HG03342 (cell line): ENCODE measurements around the gene BDH1.
"Not testable (repeated sequence)": the region's sequence is repeated elsewhere in the genome, so short reads cannot be mapped to it uniquely, and the experiment has no call there.

Experiments used
- ATAC-seq: cut with Tn5 transposase; IDR thresholded peaks from one replicate; pipeline ENCODE4 v1.9.1; 2021; ENCODE audit warnings: mild to moderate bottlenecking, moderate library complexity; ENCODE audit not compliant: unreplicated experiment

The BDH1 gene, protein sequence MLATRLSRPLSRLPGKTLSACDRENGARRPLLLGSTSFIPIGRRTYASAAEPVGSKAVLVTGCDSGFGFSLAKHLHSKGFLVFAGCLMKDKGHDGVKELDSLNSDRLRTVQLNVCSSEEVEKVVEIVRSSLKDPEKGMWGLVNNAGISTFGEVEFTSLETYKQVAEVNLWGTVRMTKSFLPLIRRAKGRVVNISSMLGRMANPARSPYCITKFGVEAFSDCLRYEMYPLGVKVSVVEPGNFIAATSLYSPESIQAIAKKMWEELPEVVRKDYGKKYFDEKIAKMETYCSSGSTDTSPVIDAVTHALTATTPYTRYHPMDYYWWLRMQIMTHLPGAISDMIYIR

DNA sequence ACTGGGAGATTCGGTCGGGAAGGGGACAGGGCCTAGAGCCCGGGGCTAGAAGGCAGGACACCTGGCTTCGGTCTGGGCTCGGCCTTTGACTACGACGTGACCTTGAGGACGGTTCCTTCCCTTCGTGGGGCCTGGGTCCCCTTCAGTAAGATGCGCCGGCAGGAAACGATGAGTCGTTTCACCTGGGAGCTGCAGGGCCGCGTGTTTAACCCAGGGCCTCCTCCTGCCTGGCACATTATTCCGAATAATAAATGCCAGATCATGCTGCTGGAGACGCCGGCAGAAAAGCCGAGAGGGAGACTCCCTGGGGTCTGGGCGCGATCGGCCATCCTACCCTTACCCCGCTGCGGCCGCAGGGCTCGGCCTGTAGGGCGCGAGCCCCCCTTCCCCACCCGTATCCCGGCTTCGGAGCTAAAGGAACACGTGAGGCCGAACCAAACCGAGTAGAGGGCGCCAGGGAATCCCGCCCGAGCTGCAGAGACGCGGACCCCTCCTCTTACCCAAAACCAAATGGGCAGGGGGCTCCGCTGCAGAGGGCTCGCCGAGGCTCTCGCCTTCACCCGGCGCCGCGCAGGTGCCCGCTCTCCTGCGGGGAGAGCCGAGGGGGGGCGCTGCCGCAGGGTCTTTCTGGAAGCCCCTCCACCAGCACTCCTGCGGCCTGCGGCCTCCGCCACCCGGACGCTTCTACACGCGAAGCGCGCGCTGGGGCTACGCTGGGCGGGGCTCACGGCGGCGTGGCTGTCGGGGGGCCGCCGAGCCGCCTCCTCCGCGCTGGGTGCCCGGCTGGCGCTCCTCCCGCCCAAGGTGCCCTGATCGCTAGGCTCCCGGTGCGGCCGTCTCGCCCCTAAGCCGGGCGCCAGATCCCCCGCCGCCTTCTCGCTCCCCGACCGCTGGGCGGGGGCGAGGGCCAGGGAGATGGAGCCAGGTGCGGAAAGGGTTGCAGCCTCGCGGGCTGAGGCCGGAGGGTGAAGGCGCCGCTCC is at the start of gene BDH1:
BDH1 (minus strand) TSS at position 688 of the 981 bp plus-strand sequence. CDS start 9,525 bp downstream, outside the sequence.
- peak; percentile 30 for ATAC-seq

DNA sequence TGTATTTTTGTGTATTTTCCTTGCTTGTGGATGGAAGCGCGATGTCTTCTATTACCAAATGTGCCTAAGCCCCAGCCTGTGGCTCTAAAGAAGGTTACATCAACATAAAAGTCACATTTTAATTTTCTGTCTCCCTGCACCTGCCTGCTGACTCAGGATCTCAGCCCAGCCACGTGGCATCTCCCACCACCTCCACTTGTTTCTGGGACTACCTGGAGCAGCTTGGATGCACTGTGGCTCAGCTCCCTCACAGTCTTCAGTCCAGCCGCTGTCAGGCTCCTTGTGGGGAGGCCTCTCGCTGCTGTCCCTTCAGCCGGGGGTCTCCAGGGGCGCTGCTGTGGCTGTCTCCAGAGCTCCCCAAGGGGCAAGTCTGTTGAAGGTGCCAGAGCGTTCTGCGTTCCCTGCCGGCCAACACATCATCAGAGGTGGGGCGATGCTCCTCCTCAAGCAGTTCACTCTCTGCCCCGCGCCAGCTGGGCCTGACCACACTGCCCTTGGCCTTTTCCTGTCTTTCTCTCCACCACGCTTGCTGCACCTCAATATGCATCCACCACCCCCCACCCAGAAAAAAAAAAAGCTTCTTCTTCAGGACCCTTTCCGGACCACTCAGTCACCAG is 47.7 kb upstream of the BDH1 start:
- ATAC-seq = no peak

DNA sequence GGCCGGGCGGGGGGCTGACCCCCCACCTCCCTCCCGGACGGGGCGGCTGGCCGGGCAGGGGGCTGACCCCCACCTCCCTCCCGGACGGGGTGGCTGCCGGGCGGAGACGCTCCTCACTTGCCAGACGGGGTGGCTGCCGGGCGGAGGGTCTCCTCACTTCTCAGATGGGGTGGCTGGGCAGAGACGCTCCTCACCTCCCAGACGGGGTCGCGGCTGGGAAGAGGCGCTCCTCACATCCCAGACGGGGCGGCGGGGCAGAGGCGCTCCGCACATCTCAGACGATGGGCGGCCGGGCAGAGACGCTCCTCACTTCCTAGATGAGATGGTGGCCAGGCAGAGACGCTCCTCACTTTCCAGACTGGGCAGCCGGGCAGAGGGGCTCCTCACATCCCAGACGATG is 46.6 kb upstream of the BDH1 start:
- not testable (repeated sequence) for ATAC-seq

DNA sequence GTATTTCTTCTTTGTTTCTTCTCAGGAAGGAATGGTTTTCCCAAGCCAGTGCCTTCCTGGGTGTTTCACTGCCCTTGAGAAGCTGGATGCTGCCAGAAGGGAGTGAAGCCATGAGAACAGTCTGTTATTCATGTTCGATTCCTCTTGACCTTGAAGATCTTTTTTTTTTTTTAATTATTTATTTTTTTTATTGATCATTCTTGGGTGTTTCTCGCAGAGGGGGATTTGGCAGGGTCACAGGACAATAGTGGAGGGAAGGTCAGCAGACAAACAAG is 45.7 kb upstream of the BDH1 start:
- not testable (repeated sequence) for ATAC-seq

DNA sequence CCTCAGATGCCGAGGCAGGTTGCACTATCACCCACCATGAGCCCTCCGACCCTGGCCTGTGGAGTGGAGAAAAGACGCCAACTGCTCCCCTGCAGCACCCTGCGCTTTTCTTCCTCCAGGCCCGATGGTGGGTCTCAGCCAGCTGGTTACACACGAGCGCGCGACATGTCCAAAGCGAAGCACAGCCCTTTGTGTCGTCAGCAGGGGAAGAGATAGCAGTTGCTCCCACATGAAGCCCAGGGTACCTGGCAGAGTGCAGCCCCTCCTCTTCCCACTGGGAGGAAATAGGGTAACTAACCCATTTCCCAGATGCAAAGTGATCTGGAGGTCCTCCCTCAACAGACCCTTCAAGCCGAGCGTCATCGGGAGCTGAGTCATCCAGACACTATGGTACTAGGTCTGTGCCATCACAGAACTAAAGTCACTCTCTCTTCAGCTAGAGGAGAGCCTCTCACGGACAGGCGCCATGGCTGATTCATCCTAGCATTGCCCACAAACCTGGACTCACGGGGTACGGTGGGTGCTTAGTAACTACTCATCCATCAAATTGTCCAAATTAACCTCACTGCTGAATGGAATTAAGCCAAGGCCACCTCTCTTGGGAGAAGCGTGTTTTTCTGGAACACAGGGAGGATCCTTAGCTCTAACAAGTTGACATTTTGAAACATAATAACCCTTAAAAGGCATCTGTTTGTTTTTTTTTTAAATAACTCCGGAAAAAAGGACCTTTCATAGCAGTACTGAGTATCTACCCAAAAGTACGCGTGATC is 45.2 kb upstream of the BDH1 start:
- no peak for ATAC-seq

DNA sequence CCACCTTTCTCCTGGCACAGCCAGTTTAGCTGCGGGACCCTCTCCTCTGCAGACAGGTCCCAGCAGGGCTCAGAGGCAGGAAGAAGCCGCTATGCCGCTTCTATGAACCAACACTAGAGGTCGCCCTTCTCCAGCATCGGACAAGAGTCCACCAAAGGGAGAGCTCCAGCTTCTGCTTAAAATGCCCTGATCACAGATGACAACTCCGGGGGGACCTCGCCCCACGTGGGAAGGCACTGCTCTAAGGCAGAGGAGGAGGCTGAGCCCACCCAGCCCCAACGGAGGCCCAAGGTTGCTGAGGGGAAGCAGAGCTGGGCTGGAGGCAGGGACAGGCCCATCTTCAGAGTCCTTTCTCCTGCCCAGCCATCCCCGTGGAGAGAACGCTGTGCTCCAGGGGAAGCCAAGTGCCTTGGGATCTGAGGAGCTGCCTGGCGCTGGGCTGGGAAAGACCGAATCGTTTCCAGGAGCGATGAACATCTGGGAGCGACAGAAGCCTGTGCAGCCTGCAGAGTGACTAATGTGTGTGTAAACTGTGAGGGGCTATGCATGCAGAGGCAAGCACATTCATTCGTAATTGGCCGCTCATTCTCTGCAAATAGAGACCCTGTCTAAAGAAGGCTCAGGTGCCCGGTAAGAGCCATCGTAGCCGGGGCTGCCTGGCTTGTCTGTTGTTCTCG is 43.5 kb upstream of the BDH1 start:
- peak; percentile 87 for ATAC-seq

DNA sequence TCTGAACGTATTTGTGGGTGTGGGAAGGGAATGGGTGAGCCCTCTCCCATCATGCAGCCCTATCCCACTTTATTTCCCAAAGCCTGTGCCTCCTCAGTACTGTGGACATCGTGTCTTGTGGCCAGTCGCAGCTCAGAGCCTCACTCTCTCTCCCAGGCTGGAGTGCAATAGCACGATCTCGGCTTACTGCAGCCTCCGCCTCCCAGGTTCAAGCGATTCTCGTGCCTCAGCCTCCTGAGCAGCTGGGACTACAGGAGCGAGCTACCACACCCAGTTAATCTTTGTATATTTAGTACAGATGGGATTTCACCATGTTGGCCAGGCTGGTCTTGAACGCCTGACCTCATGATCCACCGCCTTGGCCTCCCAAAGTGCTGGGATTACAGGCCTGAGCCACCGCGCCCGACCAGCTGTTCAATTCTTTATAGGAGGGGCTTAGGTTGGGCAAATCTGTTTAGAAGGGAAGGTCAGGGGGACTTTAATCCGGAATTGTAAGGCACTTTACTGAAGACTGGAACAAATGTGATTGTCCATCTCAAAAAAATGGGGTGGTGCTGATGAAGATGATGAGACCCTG is 42.7 kb upstream of the BDH1 start:
- no peak for ATAC-seq

DNA sequence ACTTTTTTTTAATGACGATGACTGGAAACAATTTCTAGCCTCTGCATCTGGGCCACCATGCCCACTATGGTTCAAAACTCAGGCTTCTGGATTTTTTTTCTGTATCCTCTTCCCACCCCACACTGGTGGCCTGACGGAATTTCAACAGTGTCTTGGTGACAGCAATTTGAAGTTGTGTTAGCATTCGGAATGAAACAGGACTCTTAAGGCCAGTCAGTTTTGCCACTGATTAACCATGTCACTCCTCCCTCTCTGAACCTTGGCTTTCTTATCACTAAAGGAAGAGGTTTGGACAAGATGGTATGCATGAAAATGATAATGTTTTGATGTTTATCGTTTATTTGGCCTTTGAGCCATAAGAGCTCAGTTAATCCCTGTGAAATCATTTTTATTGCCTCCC is 41.6 kb upstream of the BDH1 start:
- no peak for ATAC-seq

DNA sequence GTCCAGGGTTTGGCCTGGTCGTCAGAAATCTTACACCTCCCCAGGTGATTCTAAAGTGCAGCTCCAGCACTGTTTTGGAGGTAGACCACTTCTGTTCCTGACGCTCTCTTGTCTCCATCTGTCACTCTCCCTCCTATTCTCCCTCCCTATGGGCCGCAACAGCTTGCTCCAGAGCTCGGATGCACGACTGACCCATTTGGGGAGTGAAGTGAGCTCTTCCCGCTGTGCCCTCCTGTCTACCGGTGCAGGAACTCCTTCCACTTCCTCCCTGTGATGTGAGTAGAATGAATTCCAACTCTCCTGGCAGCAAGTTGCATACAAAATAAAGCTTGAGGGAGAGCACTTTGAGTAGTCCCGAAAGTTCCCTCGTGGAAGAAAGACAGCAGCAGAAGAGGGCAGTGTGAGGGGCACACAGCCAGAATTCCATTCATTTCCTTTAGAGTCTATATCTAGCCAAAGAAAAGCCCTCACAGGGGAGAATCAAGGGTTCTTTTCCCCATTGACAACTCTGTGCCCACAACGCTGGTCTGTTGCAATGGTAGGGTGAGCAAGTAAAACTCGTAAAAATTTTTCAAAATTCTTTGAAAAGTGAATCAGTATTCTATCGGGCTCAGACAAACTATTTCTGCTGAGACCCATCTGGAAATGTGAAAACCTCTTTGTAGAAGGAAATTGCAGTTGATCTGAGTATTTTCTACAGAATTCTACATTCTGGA is 39.9 kb upstream of the BDH1 start:
- ATAC-seq = no peak

DNA sequence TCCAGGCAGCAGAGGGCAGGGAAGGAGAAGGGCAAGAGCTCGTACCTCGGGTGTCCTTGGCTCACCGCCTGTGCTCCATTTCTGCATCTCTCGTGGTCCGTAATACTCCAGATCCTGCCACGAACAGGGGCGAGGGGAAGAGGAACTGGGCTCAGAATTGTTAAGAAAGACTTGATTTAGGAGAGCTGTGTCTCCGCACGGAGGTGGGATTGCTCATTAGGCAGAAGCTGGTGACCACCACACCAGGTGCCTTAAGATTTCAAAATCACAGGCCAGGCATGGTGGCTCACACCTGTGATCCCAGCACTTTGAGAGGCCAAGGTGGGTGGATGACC is 37.2 kb upstream of the BDH1 start:
- no peak for ATAC-seq

DNA sequence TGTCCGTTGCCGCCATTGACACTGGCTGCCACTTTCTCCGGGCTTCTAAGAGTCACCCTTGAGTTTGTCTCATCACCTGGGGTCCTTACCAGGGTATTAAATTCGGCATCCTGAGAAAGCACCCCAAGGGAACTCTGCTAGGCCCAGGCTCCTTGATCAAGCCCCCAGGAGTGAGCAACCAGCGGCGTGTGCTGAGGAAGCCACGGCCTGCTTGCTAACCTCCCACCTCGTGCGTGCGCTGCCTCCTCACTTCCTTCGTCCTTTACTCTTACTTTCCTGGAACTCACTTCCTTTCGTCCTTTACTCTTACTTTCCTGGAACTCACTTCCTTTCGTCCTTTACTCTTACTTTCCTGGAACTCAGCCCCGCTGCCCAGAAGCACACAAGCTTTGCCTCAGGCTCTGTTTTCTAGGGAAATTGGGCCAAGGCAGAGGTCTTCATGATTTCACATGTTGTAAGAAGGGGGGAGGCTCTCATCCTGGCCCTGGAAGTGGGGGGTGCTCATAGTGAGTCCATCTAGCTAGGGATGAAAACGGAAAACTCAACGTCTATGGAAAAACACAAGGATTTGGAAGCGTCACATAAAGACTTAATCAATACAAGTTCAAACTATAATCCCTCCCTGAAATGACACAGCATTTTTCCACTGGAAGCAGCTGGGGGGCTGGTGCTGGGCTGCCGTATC is 36.7 kb upstream of the BDH1 start:
- no peak for ATAC-seq

DNA sequence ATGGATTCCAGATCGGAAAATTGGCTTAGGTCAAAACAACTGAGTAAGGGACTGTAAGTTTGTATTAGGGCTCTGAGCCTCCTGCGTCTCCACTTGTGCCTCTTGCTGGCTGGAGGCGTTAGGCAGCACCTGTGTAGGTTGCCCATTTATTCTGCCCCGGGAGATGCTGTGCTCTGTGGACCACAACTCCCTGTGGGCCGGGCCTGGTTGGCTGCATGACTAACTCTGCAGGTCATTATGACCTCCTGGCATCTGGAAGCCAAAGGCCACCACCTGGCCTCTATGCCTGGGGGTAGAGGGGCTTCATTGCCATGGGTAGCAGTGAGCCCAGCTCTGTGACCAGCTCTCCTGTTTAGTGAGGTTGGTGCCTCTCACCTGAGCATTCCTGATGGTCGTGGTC is 36.0 kb upstream of the BDH1 start:
- ATAC-seq = no peak

DNA sequence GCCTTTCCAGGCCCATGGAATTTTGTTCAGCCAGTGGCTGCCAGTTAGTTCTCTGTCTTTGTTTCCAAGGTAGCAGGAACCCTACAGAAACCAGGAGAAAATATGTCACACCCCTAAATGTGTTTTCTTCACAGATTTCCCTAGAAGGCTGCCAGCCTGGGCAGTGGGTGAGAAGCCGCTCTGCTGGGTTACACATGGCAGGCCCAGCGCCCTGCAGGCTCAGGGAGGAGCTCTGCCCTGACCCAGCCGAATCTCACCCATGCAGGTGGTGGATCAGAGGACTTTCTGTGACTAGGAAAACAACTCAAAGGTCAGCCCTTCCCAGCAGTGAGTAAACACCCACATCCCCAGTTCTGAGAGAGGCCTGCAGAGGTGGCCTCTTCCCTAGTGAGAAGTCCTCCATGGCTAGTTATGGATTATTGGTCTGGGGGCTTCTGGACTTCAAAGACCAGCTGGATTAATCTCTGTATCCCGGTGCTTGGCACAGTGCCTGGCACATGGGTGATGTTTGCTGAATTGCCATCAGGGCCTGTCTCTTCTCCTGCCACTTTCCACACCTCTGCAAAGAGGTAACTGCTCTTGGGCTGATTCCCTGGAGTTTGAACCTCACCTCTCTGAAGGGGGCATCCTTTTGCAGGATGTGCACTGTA is 34.7 kb upstream of the BDH1 start:
- no peak for ATAC-seq

DNA sequence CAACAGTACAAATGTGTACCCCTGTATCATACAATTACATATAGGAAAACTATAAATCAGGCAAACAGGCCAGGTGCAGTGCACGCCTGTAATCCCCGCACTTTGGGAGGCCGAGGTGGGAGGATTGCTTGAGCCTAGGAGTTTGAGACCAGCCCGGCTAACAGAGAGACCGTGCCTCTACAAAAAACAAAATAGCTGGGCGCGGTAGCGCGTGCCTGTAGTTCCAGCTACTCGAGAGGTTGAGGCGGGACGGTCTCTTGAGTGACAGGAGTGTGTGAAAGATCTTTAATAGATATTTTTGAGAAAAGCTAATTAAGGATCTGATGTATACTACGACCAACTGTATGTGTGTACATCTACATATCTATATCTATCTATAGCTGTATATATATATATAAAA is 33.8 kb upstream of the BDH1 start:
- no peak for ATAC-seq

DNA sequence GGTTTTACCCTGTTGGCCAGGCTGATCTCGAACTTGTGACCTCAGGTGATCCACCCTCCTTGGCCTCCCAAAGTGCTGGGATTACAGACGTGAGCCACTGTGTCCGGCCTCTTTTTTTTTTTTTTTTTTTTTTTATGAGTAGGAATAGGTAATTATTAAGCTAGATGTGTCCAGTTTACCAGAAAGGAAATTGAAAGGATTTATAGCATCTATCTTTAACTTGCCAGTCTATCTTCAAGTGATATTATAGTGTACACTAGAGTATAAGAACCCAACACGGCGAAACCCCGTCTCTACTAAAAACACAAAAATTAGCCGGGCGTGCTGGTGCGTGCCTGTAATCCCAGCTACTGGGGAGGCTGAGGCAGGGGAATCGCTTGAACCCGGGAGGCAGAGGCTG is 31.0 kb upstream of the BDH1 start:
- ATAC-seq = not testable (repeated sequence)

DNA sequence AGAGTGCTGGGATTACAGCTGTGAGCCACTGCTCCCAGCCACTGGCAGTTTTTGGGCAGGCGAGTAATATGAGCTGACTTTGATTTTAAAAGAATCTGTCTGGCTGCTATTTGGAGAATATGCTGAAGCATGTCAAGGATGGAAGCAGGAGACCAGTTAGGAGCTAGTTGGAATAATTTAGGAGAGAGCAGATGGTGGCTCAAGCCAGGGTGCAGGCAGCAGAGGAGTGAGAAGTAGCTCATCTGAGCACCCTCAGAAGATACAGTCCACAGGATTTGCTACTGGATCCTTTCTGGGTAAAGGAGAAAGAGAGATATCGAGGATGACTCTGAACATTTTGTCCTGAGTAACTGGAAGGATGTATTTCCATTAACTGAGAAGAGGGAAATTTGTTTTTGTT is 30.4 kb upstream of the BDH1 start:
- ATAC-seq = no peak

DNA sequence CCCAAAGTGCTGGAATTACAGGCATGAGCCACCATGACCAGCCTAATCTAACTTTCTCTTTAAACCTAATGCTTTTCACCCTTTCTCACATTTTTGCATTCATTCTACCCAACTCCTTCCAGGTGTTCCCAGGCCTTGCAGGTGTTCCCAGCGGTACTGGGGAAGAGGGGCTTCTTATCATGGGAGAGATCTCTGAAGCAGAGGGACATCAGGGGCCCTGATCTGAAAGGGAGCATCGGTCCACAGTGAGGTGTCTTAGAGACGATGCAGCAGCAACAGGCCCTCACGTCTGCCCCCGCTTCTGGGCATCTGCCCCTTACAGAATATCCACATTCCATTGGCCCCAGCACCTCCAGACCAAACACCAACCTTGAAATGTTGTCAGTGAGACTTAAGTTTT is 29.0 kb upstream of the BDH1 start:
- ATAC-seq = no peak

DNA sequence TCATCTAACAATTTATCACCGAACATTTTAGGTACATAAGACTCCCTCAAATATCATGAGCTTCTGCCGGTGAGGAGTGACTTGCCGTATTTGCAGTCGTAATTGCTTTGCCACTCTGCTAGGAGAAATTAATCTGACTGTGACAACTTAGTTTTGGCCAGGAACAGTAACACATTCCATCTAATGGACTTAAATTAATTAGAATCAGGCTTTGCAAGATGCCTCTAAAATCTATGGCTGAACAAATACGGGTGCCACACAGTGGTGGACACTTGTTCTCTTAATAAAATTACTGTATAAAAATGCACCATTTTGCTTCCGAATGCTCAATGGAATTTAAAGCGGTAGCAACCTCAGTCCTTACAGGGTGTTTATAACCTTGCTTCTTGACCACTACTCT is 27.6 kb upstream of the BDH1 start:
- ATAC-seq = no peak
